RWPE1 (cell line): ENCODE measurements around the gene ING2.

Experiments used
- CTCF ChIA-PET: fragments of 350-600 bp; sonication (Branson Sonifier 250); formaldehyde crosslinking; extraction: SDS; loops from one replicate; lab custom pipeline; 2021; lab: Yijun Ruan, JAX
- POLR2A ChIA-PET: fragments of 400-600 bp; formaldehyde crosslinking; extraction: SDS; loops from one replicate; lab custom pipeline; 2020; ENCODE audit warnings: antibody characterized with exemption; ENCODE audit not compliant: low non-redundant PET; lab: Yijun Ruan, JAX
- DNase-seq: peaks from one replicate; pipeline ENCODE4 v3.0.0; 2012; ENCODE audit warnings: low spot score
- H3K27ac ChIP-seq: fragments of 450-650 bp; 2 replicates; pipeline ENCODE4 v1.5.1; 2017
- CTCF ChIP-seq: fragments of 450-650 bp; conservative IDR thresholded peaks from 2 replicates; pipeline ENCODE4 v1.5.1; 2017; ENCODE audit warnings: low read depth, mild to moderate bottlenecking

The ING2 gene

DNA sequence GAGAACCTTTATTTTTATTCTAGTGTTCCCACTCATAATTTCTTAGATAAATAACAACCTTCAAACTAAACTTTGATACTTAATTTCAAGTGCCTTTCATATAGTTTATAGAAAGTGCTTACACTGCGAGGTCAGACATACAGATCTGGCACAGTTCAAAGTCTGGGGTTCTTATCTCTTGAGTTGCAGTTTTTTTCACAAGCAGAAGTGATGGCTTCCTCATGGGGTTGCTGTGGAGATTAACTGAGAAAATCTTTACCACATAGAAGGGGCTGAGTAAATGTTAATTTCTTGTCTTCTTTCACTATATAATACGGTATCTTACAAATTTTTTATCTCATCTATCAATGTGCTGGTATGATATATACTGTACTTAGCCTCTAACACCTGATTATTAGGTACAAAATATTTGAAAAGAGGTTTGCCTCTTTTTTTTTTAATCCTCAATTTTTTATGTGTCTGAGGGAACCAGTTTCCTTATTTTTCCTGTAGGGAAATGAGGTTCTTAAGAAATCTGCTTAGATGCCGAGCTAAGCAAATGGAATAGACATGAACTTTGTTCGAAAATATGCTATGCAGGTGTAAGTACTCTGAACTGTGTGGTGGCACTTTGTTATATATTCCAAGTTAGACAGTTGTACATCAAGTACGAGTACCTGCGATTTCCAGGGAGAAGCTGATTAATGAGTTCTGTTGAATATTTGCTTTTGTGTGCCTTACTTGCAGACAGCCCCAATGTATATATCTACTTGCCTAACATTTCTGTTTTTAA, 3.3 kb downstream of the ING2 start:
- no peak for DNase-seq
- ChIA-PET POLR2A (no interaction called here), CTCF (interaction anchor here (0.6 kb wide), 1 partner anchor 269 kb away, joined by 3 read pairs; no protein-coding TSS in a partner anchor)
- H3K27ac ChIP-seq: no peak overlapping the region
- TF ChIP-seq CTCF: no peak

DNA sequence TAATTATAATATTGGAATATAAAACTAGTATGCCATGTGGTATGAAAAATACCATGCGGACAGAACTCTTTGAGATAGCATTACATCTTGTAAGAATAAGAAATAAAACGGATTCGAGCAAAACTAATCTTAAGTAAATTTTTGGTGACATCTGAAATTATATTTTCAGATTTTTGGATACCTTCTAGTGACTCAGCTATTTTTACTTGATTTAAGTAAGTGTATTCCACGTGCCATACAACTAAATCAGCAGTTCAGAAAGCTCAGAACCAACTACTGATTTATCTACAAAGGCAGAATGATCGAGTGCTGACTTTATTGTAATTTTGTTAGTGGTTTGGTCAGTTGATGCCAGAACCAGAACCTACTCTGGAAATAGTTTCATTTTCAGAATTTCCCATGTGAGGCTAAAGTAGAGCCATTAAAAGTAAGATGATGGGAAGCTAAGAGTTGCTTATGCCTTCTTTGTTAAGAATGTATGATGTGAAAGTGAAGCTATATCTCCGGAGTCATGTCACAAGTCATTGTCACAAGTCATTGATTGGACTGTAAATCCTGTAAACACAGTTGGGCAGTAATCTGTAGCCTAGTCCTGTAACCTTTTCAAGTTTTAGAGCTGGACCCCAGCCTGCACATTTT, 4.0 kb downstream of the ING2 start:
- CTCF ChIA-PET: no interaction called here
- TF ChIP-seq CTCF: no peak
- POLR2A ChIA-PET: no interaction called here
- no peak overlapping the region for H3K27ac ChIP-seq
- DNase-seq: no peak

GRCh38 chr4:183515411-183515810, 10.6 kb downstream of the ING2 start:
- no peak for TF ChIP-seq CTCF
- CTCF ChIA-PET: interaction anchor here (0.6 kb wide), 1 partner anchor 116 kb away, joined by 3 read pairs; no protein-coding TSS in a partner anchor
- H3K27ac ChIP-seq: no peak overlapping the region
- no peak for DNase-seq
- POLR2A ChIA-PET: no interaction called here

DNA sequence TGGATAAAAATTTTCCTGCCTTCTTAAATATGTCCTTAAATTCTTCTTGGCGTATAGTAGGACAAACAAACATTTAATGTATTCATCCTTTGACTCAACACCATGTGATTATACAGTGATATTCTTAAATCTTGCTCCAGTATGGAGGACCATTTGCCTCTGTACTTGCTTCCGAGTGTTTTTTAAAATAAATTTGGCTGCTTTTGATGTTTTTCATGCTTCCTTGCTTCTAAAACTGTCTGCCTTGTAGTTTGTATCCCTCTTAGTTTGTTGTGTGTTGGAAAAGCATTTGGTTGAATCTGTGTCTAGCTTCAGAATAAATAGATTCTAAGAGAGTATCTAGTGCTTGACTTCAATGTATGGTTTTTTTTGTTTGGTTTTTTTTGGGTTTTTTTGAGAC, 12.3 kb downstream of the ING2 start:
- POLR2A ChIA-PET: no interaction called here
- CTCF ChIA-PET: no interaction called here

DNA sequence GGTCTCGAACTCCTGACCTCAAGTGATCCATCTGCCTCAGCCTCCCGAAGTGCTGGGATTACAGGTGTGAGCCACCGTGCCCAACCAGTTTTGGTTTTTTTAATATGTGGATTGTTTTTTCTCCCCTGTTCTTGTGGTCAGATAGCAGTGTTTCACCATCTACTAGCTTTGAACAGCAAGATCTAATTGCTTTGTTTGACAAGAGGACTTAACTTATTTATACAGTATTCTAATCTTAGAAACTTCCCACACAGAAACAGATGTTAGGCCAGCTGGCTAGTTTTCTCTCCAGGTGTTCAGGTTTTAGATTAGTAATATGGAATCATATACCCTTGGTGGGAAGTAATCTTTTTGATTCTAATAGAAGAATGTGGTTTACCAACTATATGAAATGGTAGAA, 12.9 kb downstream of the ING2 start:
- ChIA-PET CTCF (no interaction called here), POLR2A (no interaction called here)
- no peak overlapping the region for H3K27ac ChIP-seq
- DNase-seq: no peak
- TF ChIP-seq CTCF: no peak

More for the DNA sequence above, 12.3 kb downstream of the ING2 start:
- DNase-seq: no peak
- TF ChIP-seq CTCF: no peak
- H3K27ac ChIP-seq: no peak overlapping the region

DNA sequence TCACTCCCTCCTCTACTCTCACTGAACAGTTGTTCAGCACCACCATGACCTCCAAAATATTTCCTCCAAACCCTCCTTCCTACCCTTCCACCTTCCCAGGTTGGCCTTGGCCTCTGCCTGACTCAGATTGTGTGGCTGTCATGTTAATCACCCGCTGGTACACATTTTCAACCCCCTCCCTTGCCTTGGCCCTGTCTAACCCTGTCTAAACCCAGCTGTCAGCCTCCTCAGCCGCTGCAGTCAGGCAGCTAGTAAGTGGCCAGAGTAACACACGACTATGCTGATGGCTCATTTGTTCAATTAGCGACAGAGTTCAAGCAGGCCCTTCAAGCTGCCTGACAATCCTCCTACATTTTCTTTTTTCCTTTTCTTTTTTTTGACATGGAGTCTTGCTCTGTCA, 18.0 kb downstream of the ING2 start:
- TF ChIP-seq CTCF: no peak
- CTCF ChIA-PET: no interaction called here
- POLR2A ChIA-PET: no interaction called here
- no peak for DNase-seq
- H3K27ac ChIP-seq: no peak overlapping the region
